ENCODE results near the gene MIOX. TPM values are rescaled to one million over a fixed set of nuclear protein-coding genes. Genes with fewer than 3 reads are reported as not detected.

Gene MIOX
- polyA plus RNA-seq, 4 donors = 0.28 to 0.44 TPM; not detected in 2

DNA sequence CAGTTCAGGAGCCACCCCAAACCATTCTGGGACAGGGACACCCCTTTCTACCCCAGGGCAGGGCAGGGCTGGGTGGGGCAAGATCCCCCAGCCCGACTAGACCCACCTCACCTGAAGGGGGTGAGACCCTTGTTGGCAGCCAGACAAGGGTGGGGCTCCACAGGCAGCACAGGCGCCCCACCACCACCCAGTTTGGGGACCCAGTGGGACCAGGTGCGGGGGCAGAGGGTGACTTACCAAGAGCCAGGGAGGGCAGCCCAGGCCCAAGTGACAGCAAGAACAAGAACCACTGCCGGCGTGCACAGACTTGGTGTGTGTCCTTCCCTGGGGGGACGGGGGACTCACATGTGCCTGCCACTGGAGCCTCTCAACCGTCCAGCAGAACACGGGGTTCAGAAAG is 3.1 kb upstream of the MIOX start:
- Histone ChIP-seq H3K4me1 (ENCODE audit: control insufficient read depth in 3 of 3, insufficient read depth in 2 of 3, low read depth in 1 of 3, low read length in 2 of 3) (peaks cover 0 to 32% (median 3%) of the 10 kb centered on the region in 3 donors), H3K4me3 (ENCODE audit: low read depth in 1 of 3, low read length in 3 of 3) (peak overlapping the region in 1 of 3 donors; percentile 61), H3K9me3 (ENCODE audit: control insufficient read depth in 2 of 2, insufficient read depth in 1 of 2, low read depth in 1 of 2, low read length in 1 of 2) (no peaks in the 10 kb centered on the region), H3K27ac (ENCODE audit: low read depth in 1 of 3, low read length in 2 of 3) (peak overlapping the region in 2 of 3 donors; percentile 77 to 82), H3K36me3 (ENCODE audit: control insufficient read depth in 3 of 3, insufficient read depth in 2 of 3, low read depth in 1 of 3, low read length in 3 of 3) (peaks cover 0 to 20% (median 0%) of the 10 kb centered on the region in 3 donors), H3K27me3 (ENCODE audit: control insufficient read depth in 3 of 3, insufficient read depth in 3 of 3, low read length in 3 of 3) (peaks cover 0 to 31% (median 2%) of the 10 kb centered on the region in 3 donors)
- FAIRE-seq (no peak), DNase-seq (no peak)
- 63 to 87% (median 75%) methylated on average over 6 to 8 of the region's 8 CpGs for WGBS, 3 donors

DNA sequence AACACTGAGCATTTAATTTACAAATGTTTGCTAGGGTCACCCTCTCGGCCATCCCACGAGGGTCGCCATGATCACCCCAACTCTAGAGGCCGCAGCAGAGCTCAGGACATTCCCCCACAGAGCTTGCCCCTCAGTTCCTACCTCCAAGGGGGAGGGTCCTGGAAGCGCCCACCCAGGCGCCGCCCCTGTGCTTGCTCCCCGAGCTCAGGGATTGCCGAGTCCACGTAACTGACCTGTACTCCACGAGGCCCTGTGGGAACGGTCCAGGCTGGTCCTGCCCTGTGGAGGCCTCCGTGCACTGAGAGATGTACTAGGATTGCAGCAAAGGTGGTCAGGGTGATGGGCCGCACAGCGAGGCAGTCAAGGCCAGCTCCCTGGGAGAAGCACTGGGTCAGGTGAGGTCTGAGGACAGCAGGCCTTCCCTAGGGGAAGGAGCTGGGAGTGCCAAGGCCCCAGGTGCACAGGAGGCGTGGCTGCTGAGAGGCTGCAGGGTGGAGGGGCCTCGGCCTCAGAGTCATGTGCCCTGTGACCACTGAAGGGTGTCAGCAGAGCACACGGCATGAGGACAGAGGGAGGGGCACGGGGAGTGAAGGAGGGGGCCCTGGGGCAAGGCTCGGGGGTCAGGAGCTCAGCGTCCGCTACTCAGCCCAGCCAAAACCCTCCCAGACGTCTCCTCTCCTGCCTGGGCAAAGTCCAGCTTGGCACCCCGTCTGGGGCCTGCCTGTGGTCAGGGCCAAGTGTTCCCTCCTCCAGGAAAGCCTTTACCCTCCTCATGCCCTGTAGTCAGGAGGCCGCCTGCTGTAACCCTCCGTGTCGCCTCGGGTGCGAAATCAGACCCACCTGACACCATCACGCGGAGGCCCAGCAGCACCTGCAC is 2.4 kb upstream of the MIOX start:
- peaks cover 0 to 26% (median 2%) of the 10 kb centered on the region in 3 donors for H3K27me3 ChIP-seq (ENCODE audit: control insufficient read depth in 3 of 3, insufficient read depth in 3 of 3, low read length in 3 of 3)
- DNase-seq (peak; percentile 87 to 92), FAIRE-seq (no peak)
- peaks cover 0 to 20% (median 0%) of the 10 kb centered on the region in 3 donors for H3K36me3 ChIP-seq (ENCODE audit: control insufficient read depth in 3 of 3, insufficient read depth in 2 of 3, low read depth in 1 of 3, low read length in 3 of 3)
- H3K27ac ChIP-seq (ENCODE audit: low read depth in 1 of 3, low read length in 2 of 3) = peak overlapping the region; percentile 2 to 82 (median 77)
- H3K4me3 ChIP-seq (ENCODE audit: low read depth in 1 of 3, low read length in 3 of 3) = peak overlapping the region in 1 of 3 donors; percentile 61
- 28 to 69% (median 34%) methylated on average over 27 to 31 of the region's 31 CpGs for WGBS, 3 donors
- peaks cover 0 to 32% (median 3%) of the 10 kb centered on the region in 3 donors for H3K4me1 ChIP-seq (ENCODE audit: control insufficient read depth in 3 of 3, insufficient read depth in 2 of 3, low read depth in 1 of 3, low read length in 2 of 3)
- no peaks in the 10 kb centered on the region for H3K9me3 ChIP-seq (ENCODE audit: control insufficient read depth in 2 of 2, insufficient read depth in 1 of 2, low read depth in 1 of 2, low read length in 1 of 2)

DNA sequence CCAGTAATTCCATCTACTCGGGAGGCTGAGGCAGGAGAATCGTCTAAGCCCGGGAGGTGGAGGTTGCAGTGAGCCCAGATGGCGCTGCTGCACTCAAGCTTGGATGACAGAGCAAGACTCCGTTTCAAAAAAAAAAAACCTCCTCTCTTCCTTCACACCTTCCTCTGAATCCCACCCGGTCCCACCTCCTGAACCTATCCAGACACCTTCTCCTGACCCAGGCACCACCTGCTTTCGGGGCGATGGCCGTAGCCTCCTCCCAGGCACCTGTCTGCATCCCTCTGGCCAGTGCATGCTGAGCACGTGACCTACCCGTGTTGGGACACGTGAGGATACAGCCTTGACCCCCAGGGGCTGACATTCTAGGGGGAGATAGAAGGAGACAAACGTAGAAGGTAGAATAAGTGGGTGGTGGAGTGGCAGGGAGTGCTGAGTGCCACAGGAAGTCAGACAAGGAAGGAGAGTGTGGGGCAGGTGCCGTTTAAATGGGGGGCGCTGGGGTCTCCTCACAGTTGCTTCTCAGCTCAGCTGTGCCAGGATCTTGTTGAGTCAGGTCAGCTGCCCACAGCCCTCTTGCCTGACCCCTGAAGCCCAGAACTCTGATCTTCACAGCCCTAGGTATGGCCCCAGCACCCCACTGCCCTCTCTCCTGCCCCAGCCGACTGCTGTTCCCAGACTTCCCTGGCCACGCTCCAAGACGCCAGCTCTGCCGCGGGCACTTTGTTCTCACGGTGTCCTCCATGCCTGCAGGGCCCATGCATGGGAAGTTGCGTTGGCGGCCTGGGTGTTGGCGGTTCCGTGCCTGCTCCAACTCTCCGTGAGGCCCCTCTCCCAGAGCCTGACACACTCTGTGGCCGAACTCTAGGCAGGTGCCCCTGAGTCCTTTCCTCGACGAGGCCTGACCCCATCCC is 1.2 kb upstream of the MIOX start:
- Histone ChIP-seq H3K27ac (ENCODE audit: low read depth in 1 of 3, low read length in 2 of 3) (peak overlapping the region in 1 of 3 donors; percentile 61), H3K4me3 (ENCODE audit: low read depth in 1 of 3, low read length in 3 of 3) (no peak overlapping the region), H3K36me3 (ENCODE audit: control insufficient read depth in 3 of 3, insufficient read depth in 2 of 3, low read depth in 1 of 3, low read length in 3 of 3) (peaks cover 0 to 20% (median 0%) of the 10 kb centered on the region in 3 donors), H3K9me3 (ENCODE audit: control insufficient read depth in 2 of 2, insufficient read depth in 1 of 2, low read depth in 1 of 2, low read length in 1 of 2) (no peaks in the 10 kb centered on the region), H3K27me3 (ENCODE audit: control insufficient read depth in 3 of 3, insufficient read depth in 3 of 3, low read length in 3 of 3) (peaks cover 0 to 14% (median 2%) of the 10 kb centered on the region in 3 donors), H3K4me1 (ENCODE audit: control insufficient read depth in 3 of 3, insufficient read depth in 2 of 3, low read depth in 1 of 3, low read length in 2 of 3) (peaks cover 0 to 32% (median 3%) of the 10 kb centered on the region in 3 donors)
- DNase-seq = peak; percentile 29 to 78
- 24 to 55% (median 35%) methylated on average over 28 to 29 of the region's 29 CpGs for WGBS, 3 donors
- no peak for FAIRE-seq

- DNase-seq (no peak), FAIRE-seq (no peak)
- Histone ChIP-seq H3K4me1 (ENCODE audit: control insufficient read depth in 3 of 3, insufficient read depth in 2 of 3, low read depth in 1 of 3, low read length in 2 of 3) (peaks cover 0 to 26% (median 3%) of the 10 kb centered on the region in 3 donors), H3K27ac (ENCODE audit: low read depth in 1 of 3, low read length in 2 of 3) (no peak overlapping the region), H3K27me3 (ENCODE audit: control insufficient read depth in 3 of 3, insufficient read depth in 3 of 3, low read length in 3 of 3) (peaks cover 0 to 2% (median 0%) of the 10 kb centered on the region in 3 donors), H3K36me3 (ENCODE audit: control insufficient read depth in 3 of 3, insufficient read depth in 2 of 3, low read depth in 1 of 3, low read length in 3 of 3) (peaks cover 0 to 15% (median 0%) of the 10 kb centered on the region in 3 donors), H3K4me3 (ENCODE audit: low read depth in 1 of 3, low read length in 3 of 3) (no peak overlapping the region), H3K9me3 (ENCODE audit: control insufficient read depth in 2 of 2, insufficient read depth in 1 of 2, low read depth in 1 of 2, low read length in 1 of 2) (no peaks in the 10 kb centered on the region)
- WGBS, 3 donors = 80 to 83% (median 81%) methylated on average over 23 of the region's 23 CpGs
Observed at GRCh38 chr22:50487290-50488005, 789 bp downstream of the MIOX start.

DNA sequence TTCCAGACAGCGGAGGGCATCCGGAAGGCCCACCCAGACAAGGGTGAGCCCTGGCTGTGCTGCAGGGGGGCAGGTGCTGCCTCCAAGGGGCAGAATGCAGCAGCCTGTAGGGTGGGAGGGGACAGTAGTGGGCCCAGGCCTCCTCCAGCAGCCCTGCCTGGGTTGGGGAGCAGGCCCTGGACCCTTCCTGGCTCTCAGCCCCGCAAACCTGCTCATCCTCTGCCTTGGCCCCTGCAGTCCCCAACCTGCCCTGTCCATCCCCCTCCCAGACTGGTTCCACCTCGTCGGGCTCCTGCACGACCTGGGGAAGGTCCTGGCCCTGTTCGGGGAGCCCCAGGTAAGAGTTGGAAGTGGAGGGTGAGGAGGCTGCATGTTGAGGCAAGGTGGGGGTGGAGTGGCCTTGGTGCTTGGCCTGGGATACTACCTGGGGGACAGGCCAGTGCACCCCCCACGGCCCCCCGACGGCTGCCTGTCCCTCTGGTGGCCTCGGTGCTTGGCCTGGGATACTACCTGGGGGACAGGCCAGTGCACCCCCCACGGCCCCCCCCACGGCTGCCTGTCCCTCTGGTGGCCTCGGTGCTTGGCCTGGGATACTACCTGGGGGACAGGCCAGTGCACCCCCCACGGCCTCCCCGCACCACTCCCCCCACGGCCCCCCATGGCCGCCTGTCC is 1.5 kb downstream of the MIOX start:
- Histone ChIP-seq H3K4me3 (ENCODE audit: low read depth in 1 of 3, low read length in 3 of 3) (no peak overlapping the region), H3K36me3 (ENCODE audit: control insufficient read depth in 3 of 3, insufficient read depth in 2 of 3, low read depth in 1 of 3, low read length in 3 of 3) (peaks cover 0 to 8% (median 0%) of the 10 kb centered on the region in 3 donors), H3K27ac (ENCODE audit: low read depth in 1 of 3, low read length in 2 of 3) (no peak overlapping the region), H3K9me3 (ENCODE audit: control insufficient read depth in 2 of 2, insufficient read depth in 1 of 2, low read depth in 1 of 2, low read length in 1 of 2) (no peaks in the 10 kb centered on the region), H3K4me1 (ENCODE audit: control insufficient read depth in 3 of 3, insufficient read depth in 2 of 3, low read depth in 1 of 3, low read length in 2 of 3) (peaks cover 0 to 21% (median 3%) of the 10 kb centered on the region in 3 donors), H3K27me3 (ENCODE audit: control insufficient read depth in 3 of 3, insufficient read depth in 3 of 3, low read length in 3 of 3) (no peaks in the 10 kb centered on the region)
- FAIRE-seq (no peak), DNase-seq (no peak)
- WGBS, 3 donors = 81 to 88% (median 86%) methylated on average over 11 to 18 of the region's 18 CpGs

DNA sequence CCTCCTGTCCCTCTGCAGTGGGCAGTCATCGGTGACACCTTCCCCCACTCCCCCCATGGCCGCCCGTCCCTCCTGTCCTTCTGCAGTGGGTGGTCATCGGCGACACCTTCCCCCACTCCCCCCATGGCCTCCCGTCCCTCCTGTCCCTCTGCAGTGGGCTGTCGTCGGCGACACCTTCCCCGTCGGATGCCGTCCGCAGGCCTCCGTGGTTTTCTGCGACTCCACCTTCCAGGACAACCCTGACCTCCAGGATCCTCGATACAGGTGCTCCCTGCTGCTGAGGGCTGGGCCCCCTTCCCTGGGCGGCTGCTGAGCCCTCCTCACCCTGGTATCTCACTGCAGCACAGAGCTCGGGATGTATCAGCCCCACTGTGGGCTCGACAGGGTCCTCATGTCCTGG is 2.2 kb downstream of the MIOX start:
- peaks cover 0 to 14% (median 2%) of the 10 kb centered on the region in 3 donors for H3K4me1 ChIP-seq (ENCODE audit: control insufficient read depth in 3 of 3, insufficient read depth in 2 of 3, low read depth in 1 of 3, low read length in 2 of 3)
- H3K27ac ChIP-seq (ENCODE audit: low read depth in 1 of 3, low read length in 2 of 3) = no peak overlapping the region
- H3K36me3 ChIP-seq (ENCODE audit: control insufficient read depth in 3 of 3, insufficient read depth in 2 of 3, low read depth in 1 of 3, low read length in 3 of 3) = peaks cover 0 to under 1% (median 0%) of the 10 kb centered on the region in 3 donors
- H3K27me3 ChIP-seq (ENCODE audit: control insufficient read depth in 3 of 3, insufficient read depth in 3 of 3, low read length in 3 of 3) = no peaks in the 10 kb centered on the region
- 80 to 92% (median 90%) methylated on average over 19 of the region's 19 CpGs for WGBS, 3 donors
- FAIRE-seq (no peak), DNase-seq (no peak)
- no peaks in the 10 kb centered on the region for H3K9me3 ChIP-seq (ENCODE audit: control insufficient read depth in 2 of 2, insufficient read depth in 1 of 2, low read depth in 1 of 2, low read length in 1 of 2)
- no peak overlapping the region for H3K4me3 ChIP-seq (ENCODE audit: low read depth in 1 of 3, low read length in 3 of 3)

GRCh38 chr22:50489363-50490243 is 2.9 kb downstream of the MIOX start:
- no peak for FAIRE-seq
- Histone ChIP-seq H3K9me3 (ENCODE audit: control insufficient read depth in 2 of 2, insufficient read depth in 1 of 2, low read depth in 1 of 2, low read length in 1 of 2) (no peaks in the 10 kb centered on the region), H3K4me3 (ENCODE audit: low read depth in 1 of 3, low read length in 3 of 3) (no peak overlapping the region), H3K27ac (ENCODE audit: low read depth in 1 of 3, low read length in 2 of 3) (no peak overlapping the region), H3K4me1 (ENCODE audit: control insufficient read depth in 3 of 3, insufficient read depth in 2 of 3, low read depth in 1 of 3, low read length in 2 of 3) (peaks cover 0 to 8% (median 0%) of the 10 kb centered on the region in 3 donors), H3K27me3 (ENCODE audit: control insufficient read depth in 3 of 3, insufficient read depth in 3 of 3, low read length in 3 of 3) (no peaks in the 10 kb centered on the region), H3K36me3 (ENCODE audit: control insufficient read depth in 3 of 3, insufficient read depth in 2 of 3, low read depth in 1 of 3, low read length in 3 of 3) (no peaks in the 10 kb centered on the region)
- 77 to 84% (median 81%) methylated on average over 29 to 31 of the region's 31 CpGs for WGBS, 3 donors
- no peak for DNase-seq

Data from small intestine (tissue), 7 donors.